ENCODE results near the gene SPDYC.

DNA sequence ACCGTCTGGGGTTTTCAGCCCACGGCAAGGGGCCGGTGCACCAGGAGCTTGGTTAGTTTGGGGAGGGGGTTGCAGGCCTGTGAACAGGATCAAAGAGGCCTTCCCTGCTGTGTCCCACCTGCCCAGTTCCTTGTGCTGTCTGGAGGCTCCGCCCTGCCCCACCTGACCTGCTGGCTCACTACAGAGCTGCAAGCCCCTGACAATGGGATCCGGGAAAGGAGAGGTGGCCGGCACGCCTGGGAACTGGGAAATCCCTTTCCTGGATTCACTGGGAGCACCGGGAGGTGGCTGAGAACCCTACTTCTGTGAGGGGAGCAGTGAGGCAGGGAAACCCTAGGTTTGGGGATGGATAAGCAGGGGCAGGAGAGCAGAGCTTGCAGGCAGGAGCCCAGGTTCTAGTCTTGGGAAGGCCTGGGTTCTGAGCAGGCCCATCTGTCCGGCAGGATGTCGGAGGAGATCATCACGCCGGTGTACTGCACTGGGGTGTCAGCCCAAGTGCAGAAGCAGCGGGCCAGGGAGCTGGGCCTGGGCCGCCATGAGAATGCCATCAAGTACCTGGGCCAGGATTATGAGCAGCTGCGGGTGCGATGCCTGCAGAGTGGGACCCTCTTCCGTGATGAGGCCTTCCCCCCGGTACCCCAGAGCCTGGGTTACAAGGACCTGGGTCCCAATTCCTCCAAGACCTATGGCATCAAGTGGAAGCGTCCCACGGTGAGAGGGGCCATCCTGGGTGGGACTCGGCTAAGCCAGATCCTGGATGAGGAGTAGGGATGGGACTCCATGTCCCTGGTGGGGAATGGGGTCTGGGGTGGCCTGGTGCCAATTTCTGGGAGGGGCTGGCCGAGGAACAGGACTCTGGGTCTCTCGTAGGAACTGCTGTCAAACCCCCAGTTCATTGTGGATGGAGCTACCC is 12.5 kb downstream of the SPDYC start:
- no peak for TF ChIP-seq CTCF (IDR thresholded peaks at IDR 0.05; ENCODE audit: insufficient read depth, low read length, poor library complexity, severe bottlenecking)
- TF ChIP-seq EZH2phosphoT487 (conservative IDR thresholded peaks at IDR 0.05; ENCODE audit: low read length) = no peak
